A549 treated with CpdA at 1 μM for 4 hours (cell line): ENCODE measurements around the gene ORMDL3. TPM values are rescaled to one million over a fixed set of nuclear protein-coding genes. Genes with fewer than 3 reads are reported as not detected.

ENCODE experiments used
- total RNA-seq: library from RNA; stranded (reverse); fragments of 200-300 nt; extraction: Qiagen RNA extraction; gene quantifications from 5 replicates; pipeline ENCODE4 v1.2.3, GENCODE V29; 2022; ENCODE audit warnings: low read depth

The ORMDL3 gene
- total RNA-seq = 36.9 to 44.8 TPM (median 42.1 TPM) in 5 replicates

GRCh38 chr17:39927101-39927928 is at the start of gene ORMDL3, which contains the start of gene LRRC3C:
Gene ORMDL3 (minus strand): TSS chr17:39927601. CDS start chr17:39924203, 3,398 bp downstream.
Gene LRRC3C (plus strand): TSS chr17:39927732. CDS start chr17:39941524, 13,792 bp downstream.

GRCh38 chr17:39962642-39963220 is 35.3 kb upstream of the ORMDL3 start, which contains the start of gene GSDMA:
Gene GSDMA (plus strand): TSS chr17:39963004. CDS start chr17:39965688, 2,684 bp downstream.

Other genes starting within 250 kb of the ORMDL3 start
- 6.7 to 8.9 TPM (median 7.8 TPM) in 5 replicates for gene PGAP3, start 239.5 kb downstream of the ORMDL3 start, total RNA-seq
- 28.0 to 38.1 TPM (median 32.9 TPM) in 5 replicates for gene ERBB2, start 227.5 kb downstream of the ORMDL3 start, total RNA-seq
- 89.4 to 104 TPM (median 92.7 TPM) in 5 replicates for gene MIEN1, start 197.1 kb downstream of the ORMDL3 start, total RNA-seq
- 4.1 to 7.6 TPM (median 6.6 TPM) in 5 replicates for gene GRB7, start 189.7 kb downstream of the ORMDL3 start, total RNA-seq
- gene IKZF3, start 63.3 kb downstream of the ORMDL3 start, total RNA-seq = not detected in 5 replicates
- gene ZPBP2, start 59.4 kb downstream of the ORMDL3 start, total RNA-seq = not detected in 5 replicates
- 2.5 to 3.6 TPM (median 2.9 TPM) in 5 replicates for gene GSDMB, start 9.0 kb downstream of the ORMDL3 start, total RNA-seq
- gene LRRC3C, start 131 bp upstream of the ORMDL3 start, total RNA-seq = not detected in 5 replicates
- not detected in 5 replicates for gene GSDMA, start 35.4 kb upstream of the ORMDL3 start, total RNA-seq
- 145 to 182 TPM (median 173 TPM) in 5 replicates for gene PSMD3, start 53.2 kb upstream of the ORMDL3 start, total RNA-seq
- gene CSF3, start 87.8 kb upstream of the ORMDL3 start, total RNA-seq = 0.26 TPM in 1 of 5 replicates, not detected in the others
- gene MED24, start 126.8 kb upstream of the ORMDL3 start, total RNA-seq = 49.0 to 56.0 TPM (median 50.6 TPM) in 5 replicates
- gene THRA, start 135.4 kb upstream of the ORMDL3 start, total RNA-seq = 13.4 to 16.5 TPM (median 15.2 TPM) in 5 replicates
- gene NR1D1, start 173.0 kb upstream of the ORMDL3 start, total RNA-seq = 9.2 to 11.3 TPM (median 10.8 TPM) in 5 replicates
- gene MSL1, start 194.4 kb upstream of the ORMDL3 start, total RNA-seq = 58.1 to 67.6 TPM (median 61.3 TPM) in 5 replicates
- gene CASC3, start 212.9 kb upstream of the ORMDL3 start, total RNA-seq = 44.2 to 47.1 TPM (median 47.0 TPM) in 5 replicates
- gene RAPGEFL1, start 249.9 kb upstream of the ORMDL3 start, total RNA-seq = 2.3 to 3.3 TPM (median 2.6 TPM) in 5 replicates